ENCODE results near the gene BLZF1. TPM values are rescaled to one million over a fixed set of nuclear protein-coding genes. Genes with fewer than 3 reads are reported as not detected.

Gene BLZF1
- total RNA-seq, 1 donor from 2014 or later: 21.8 TPM

Other genes with a start within 250 kb of the BLZF1 start
- 12.4 and 32.6 TPM in 2 replicates for gene NME7, start 398 bp upstream of the BLZF1 start, total RNA-seq
- 0.41 and 0.58 TPM in 2 replicates for gene CCDC181, start 59.3 kb downstream of the BLZF1 start, total RNA-seq
- gene SLC19A2, start 117.7 kb downstream of the BLZF1 start, total RNA-seq: 4.0 and 4.5 TPM in 2 replicates
- gene F5, start 218.3 kb downstream of the BLZF1 start, total RNA-seq: not detected in 2 replicates